ENCODE results near the gene ADORA2A. TPM values are rescaled to one million over a fixed set of nuclear protein-coding genes. Genes with fewer than 3 reads are reported as not detected.

The ADORA2A gene
- total and polyA plus RNA-seq, 10 of the 15 experiments (the other 5 are each of a cell fraction or from before 2014, with no cell fraction given): 0.69 to 31.2 (median 18.3) TPM

- peaks cover 4 to 18% of the 10 kb centered on the region in 2 experiments; a peak in 3 of 4 replicates for H3K36me3 ChIP-seq (ENCODE audit: control insufficient read depth in 2 of 2, insufficient read depth in 2 of 2, low read length in 1 of 2)
- no peak overlapping the region for H3K4me3 ChIP-seq
- no peaks in the 10 kb centered on the region for H3K4me1 ChIP-seq (ENCODE audit: control insufficient read depth, insufficient read depth, low read length)
- H2AFZ ChIP-seq (ENCODE audit: control insufficient read depth, low read depth, low read length): no peak overlapping the region
- H3K79me2 ChIP-seq (ENCODE audit: control insufficient read depth, insufficient read depth, low read length): no peaks in the 10 kb centered on the region
- ChIA-PET CTCF (interaction anchor here (1.1 kb wide), 1 partner anchor 17 kb away, joined by 3 read pairs; no protein-coding TSS in a partner anchor), SMC1A (ENCODE audit: uncharacterized antibody, unreplicated experiment) (interaction anchor here (1.3 to 1.8 kb wide), 2 partner anchors 13 to 106 kb away, joined by 3 to 4 read pairs; no protein-coding TSS in a partner anchor), POLR2A (interaction anchor here (1.0 to 1.4 kb wide), 2 partner anchors 17 to 86 kb away, joined by 3 read pairs; no protein-coding TSS in a partner anchor), RAD21 (ENCODE audit: unreplicated experiment) (interaction anchor here (1.3 kb wide), 1 partner anchor 110 kb away, joined by 3 read pairs; no protein-coding TSS in a partner anchor)
- no peak for ATAC-seq
- no peaks in the 10 kb centered on the region for H3K27me3 ChIP-seq (replicated peaks in 1 of 2; ENCODE audit: control insufficient read depth in 2 of 2, insufficient read depth in 2 of 2, low read length in 1 of 2)
- H3K9ac ChIP-seq (ENCODE audit: control insufficient read depth, insufficient read depth, low read length): no peak overlapping the region
- no peak overlapping the region for H3K4me2 ChIP-seq (ENCODE audit: control insufficient read depth, insufficient read depth)
- DNase-seq (ENCODE audit: low read depth, low spot score): no peak
- no peak for FAIRE-seq
- H3K9me3 ChIP-seq (replicated peaks; ENCODE audit: control insufficient read depth, insufficient read depth, low read length): no peaks in the 10 kb centered on the region
- in situ Hi-C loops (cut with MboI): no loop called here
- no peak overlapping the region for H3K27ac ChIP-seq (ENCODE audit: control insufficient read depth, insufficient read depth)
- no peaks in the 10 kb centered on the region for H4K20me1 ChIP-seq (ENCODE audit: control insufficient read depth, insufficient read depth)
- BruUV-seq (replicated peaks): no TSS peak
- 95% methylated on average over 8 of the region's 8 CpGs for WGBS (ENCODE audit: insufficient coverage, insufficient replicate concordance, low lambda C conversion rate, missing lambda C conversion rate)
- intact Hi-C loops (cut with micrococcal nuclease; ENCODE audit: unreplicated experiment): no loop called here
- no peak for TF ChIP-seq SMAD1 (IDR thresholded peaks at IDR 0.05; ENCODE audit: low read depth, partially characterized antibody)
- no peak for TF ChIP-seq USF1 (IDR thresholded peaks at IDR 0.05; ENCODE audit: borderline replicate concordance, extremely low read length, insufficient read depth, low read depth, low read length)
- TF ChIP-seq BCLAF1 (IDR thresholded peaks at IDR 0.05): no peak
- TF ChIP-seq TBL1XR1 (IDR thresholded peaks at IDR 0.05; ENCODE audit: low read depth, low read length): no peak
- TF ChIP-seq IRF3 (IDR thresholded peaks at IDR 0.05): no peak
- no peak for TF ChIP-seq CTCF (IDR thresholded peaks at IDR 0.05 in 2 of 3, conservative IDR thresholded peaks at IDR 0.05 in 1 of 3; ENCODE audit: control insufficient read depth in 2 of 3, extremely low read depth in 1 of 3, insufficient read depth in 1 of 3, low read depth in 3 of 3, low read length in 3 of 3)
- no peak for TF ChIP-seq ZNF592 (IDR thresholded peaks at IDR 0.05)
- no peak for TF ChIP-seq STAT1 (conservative IDR thresholded peaks at IDR 0.05)
- no peak for TF ChIP-seq KLF5 (IDR thresholded peaks at IDR 0.05; ENCODE audit: partially characterized antibody)
- TF ChIP-seq NR2C1 (IDR thresholded peaks at IDR 0.05): no peak
- no peak for TF ChIP-seq SUZ12 (IDR thresholded peaks at IDR 0.05; ENCODE audit: unreplicated experiment)
- TF ChIP-seq GATAD2B (conservative IDR thresholded peaks at IDR 0.05; ENCODE audit: low read depth): no peak
These were observed 11.3 kb upstream of the ADORA2A start for GRCh38 chr22:24416095-24416494.
